Heart left ventricle (tissue), 13 donors: ENCODE data around the gene POLR2J.

ENCODE experiments used
- POLR2A ChIP-seq, 2 donors: fragments of 450-650 bp; IDR thresholded peaks; one replicate each; pipeline ENCODE4 v1.6.1; 2017; ENCODE audit warnings: antibody characterized with exemption in 2 of 2, mild to moderate bottlenecking in 2 of 2, moderate library complexity in 2 of 2
- TF ChIP-seq, protein P1 (sequence below), 12 donors: fragments of 200-600 bp; sonication (generic) in 4 of 12; IDR thresholded peaks; one replicate each; pipeline versions ENCODE4 v1.5.0 to v1.8.0; 2018 to 2022; ENCODE audit warnings: antibody characterized with exemption in 12 of 12, mild to moderate bottlenecking in 5 of 12
- donor health status: ischemic (EF 13 %, LVEDD 7.1; RV severe dilation, severe dysfunction).
- donor health status: DM: no; HTN: yes; CAD: no.
- donor health status: DM: no; HTN: no; CAD: no.
- donor health status: ischemic (EF 25% LVEDD 6.9; RV normal size, moderate dysfunction).
- donor health status: ischemic (EF 25% LVEDD 5.7; RV mildly dilated, moderate dysfunction).
- donor health status: ischemic (EF 35%, LVEDD 5.7; RV mildly dilated, moderate dysfunction).
- donor health status: nonischemic (EF 11% LVEDD 7.7; RV severe dilation, severe dysfunction).
- donor health status: DM: yes; HTN: yes; CAD: no.
- donor health status: PGD.
- donor health status: ischemic (EF 29% LVEDD 5.4; RV normal size, mild dysfunction).
- donor health status: nonischemic (EF 23%, LVEDD 6.1; RV moderate dilation, normal function).

DNA sequence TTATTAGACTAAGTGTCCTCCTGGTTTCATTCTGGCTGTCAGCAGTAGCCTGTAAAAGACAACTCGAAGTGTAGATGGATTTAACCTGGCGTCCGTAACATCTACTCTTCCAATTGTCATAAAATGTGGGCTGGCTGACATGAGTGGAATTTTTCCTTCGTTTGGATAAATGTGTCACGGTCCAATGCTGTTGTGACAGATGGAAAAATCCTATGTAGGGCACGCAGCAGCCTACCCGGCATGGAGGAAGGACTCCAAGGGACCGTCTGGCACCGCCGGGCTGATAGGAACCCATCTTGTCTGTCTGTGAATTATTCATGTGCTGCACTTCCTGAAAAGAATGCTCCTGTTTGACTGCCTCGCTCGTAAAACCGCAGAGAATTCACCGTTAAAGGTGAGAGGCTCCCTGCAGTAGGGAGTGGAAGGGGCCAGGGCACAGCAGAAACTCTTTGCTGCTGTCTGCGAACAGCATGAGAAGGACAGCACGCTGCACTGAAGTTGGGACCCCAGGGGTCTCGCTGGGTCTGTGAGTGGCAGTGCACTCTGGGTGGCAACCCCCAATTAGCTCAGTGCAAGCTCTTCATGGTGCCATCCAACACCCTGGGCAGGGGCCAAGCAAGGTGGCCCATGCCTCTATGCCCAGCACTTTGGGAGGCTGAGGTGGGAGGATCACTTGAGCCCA, 47.0 kb downstream of the POLR2J start:
- TF ChIP-seq, protein P1, sequence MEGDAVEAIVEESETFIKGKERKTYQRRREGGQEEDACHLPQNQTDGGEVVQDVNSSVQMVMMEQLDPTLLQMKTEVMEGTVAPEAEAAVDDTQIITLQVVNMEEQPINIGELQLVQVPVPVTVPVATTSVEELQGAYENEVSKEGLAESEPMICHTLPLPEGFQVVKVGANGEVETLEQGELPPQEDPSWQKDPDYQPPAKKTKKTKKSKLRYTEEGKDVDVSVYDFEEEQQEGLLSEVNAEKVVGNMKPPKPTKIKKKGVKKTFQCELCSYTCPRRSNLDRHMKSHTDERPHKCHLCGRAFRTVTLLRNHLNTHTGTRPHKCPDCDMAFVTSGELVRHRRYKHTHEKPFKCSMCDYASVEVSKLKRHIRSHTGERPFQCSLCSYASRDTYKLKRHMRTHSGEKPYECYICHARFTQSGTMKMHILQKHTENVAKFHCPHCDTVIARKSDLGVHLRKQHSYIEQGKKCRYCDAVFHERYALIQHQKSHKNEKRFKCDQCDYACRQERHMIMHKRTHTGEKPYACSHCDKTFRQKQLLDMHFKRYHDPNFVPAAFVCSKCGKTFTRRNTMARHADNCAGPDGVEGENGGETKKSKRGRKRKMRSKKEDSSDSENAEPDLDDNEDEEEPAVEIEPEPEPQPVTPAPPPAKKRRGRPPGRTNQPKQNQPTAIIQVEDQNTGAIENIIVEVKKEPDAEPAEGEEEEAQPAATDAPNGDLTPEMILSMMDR (IDR thresholded peaks at IDR 0.05), result no peak
- no peak for TF ChIP-seq POLR2A (IDR thresholded peaks at IDR 0.05)
